ENCODE data around the gene MAPKAP1.

DNA sequence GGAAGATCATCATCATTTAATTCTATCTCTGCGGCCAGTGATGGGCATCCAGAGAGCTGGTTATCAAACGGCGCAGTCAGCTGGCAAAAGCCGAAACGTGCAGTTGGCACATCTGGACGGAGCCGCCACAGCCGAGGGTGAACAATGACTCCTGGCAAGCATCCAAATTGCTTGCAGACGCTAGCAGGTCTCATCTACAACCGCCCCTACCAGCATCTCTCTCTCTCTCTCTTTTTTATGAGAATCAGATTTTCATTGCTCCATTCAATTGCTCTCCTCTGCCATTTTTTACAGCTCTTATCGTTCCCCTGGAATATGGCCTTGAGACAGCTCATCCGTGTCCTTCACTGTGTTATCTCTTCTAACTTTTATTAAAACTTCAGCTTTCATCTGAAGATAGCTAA is 165.2 kb downstream of the MAPKAP1 start:
- TF ChIP-seq, protein P1, sequence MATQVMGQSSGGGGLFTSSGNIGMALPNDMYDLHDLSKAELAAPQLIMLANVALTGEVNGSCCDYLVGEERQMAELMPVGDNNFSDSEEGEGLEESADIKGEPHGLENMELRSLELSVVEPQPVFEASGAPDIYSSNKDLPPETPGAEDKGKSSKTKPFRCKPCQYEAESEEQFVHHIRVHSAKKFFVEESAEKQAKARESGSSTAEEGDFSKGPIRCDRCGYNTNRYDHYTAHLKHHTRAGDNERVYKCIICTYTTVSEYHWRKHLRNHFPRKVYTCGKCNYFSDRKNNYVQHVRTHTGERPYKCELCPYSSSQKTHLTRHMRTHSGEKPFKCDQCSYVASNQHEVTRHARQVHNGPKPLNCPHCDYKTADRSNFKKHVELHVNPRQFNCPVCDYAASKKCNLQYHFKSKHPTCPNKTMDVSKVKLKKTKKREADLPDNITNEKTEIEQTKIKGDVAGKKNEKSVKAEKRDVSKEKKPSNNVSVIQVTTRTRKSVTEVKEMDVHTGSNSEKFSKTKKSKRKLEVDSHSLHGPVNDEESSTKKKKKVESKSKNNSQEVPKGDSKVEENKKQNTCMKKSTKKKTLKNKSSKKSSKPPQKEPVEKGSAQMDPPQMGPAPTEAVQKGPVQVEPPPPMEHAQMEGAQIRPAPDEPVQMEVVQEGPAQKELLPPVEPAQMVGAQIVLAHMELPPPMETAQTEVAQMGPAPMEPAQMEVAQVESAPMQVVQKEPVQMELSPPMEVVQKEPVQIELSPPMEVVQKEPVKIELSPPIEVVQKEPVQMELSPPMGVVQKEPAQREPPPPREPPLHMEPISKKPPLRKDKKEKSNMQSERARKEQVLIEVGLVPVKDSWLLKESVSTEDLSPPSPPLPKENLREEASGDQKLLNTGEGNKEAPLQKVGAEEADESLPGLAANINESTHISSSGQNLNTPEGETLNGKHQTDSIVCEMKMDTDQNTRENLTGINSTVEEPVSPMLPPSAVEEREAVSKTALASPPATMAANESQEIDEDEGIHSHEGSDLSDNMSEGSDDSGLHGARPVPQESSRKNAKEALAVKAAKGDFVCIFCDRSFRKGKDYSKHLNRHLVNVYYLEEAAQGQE (IDR thresholded peaks at IDR 0.05; ENCODE audit: insufficient read depth in 1 of 2, low read depth in 2 of 2, low read length in 2 of 2) = no peak
- TF ChIP-seq POLR2AphosphoS5 (IDR thresholded peaks at IDR 0.05; ENCODE audit: low read depth, low read length) (no peak), SIN3A (IDR thresholded peaks at IDR 0.05; ENCODE audit: borderline replicate concordance, insufficient read depth, low read length) (no peak), TAF1 (IDR thresholded peaks at IDR 0.05; ENCODE audit: borderline replicate concordance, insufficient read depth, low read length) (no peak), FOXP2 (optimal IDR thresholded peaks at IDR 0.05; ENCODE audit: borderline replicate concordance, extremely low read depth, extremely low read length, insufficient read depth) (no peak)
